ENCODE results near the gene PLPP3.

GRCh38 chr1:56468518-56468917, 110.8 kb downstream of the PLPP3 start:
- TF ChIP-seq CTCF (IDR thresholded peaks at IDR 0.05) (no peak), POLR2AphosphoS5 (IDR thresholded peaks at IDR 0.05; ENCODE audit: low read depth, low read length) (no peak), TCF7L2 (IDR thresholded peaks at IDR 0.05; ENCODE audit: low read depth, low read length) (no peak), SIN3A (IDR thresholded peaks at IDR 0.05; ENCODE audit: borderline replicate concordance, insufficient read depth, low read depth, low read length) (no peak)
- TF ChIP-seq, protein P1, sequence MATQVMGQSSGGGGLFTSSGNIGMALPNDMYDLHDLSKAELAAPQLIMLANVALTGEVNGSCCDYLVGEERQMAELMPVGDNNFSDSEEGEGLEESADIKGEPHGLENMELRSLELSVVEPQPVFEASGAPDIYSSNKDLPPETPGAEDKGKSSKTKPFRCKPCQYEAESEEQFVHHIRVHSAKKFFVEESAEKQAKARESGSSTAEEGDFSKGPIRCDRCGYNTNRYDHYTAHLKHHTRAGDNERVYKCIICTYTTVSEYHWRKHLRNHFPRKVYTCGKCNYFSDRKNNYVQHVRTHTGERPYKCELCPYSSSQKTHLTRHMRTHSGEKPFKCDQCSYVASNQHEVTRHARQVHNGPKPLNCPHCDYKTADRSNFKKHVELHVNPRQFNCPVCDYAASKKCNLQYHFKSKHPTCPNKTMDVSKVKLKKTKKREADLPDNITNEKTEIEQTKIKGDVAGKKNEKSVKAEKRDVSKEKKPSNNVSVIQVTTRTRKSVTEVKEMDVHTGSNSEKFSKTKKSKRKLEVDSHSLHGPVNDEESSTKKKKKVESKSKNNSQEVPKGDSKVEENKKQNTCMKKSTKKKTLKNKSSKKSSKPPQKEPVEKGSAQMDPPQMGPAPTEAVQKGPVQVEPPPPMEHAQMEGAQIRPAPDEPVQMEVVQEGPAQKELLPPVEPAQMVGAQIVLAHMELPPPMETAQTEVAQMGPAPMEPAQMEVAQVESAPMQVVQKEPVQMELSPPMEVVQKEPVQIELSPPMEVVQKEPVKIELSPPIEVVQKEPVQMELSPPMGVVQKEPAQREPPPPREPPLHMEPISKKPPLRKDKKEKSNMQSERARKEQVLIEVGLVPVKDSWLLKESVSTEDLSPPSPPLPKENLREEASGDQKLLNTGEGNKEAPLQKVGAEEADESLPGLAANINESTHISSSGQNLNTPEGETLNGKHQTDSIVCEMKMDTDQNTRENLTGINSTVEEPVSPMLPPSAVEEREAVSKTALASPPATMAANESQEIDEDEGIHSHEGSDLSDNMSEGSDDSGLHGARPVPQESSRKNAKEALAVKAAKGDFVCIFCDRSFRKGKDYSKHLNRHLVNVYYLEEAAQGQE (IDR thresholded peaks at IDR 0.05; ENCODE audit: insufficient read depth in 1 of 2, low read depth in 2 of 2, low read length in 1 of 2): no peak
